Urothelium cell line (cell line): ENCODE results near the gene SIRT3.
"Not testable (repeated sequence)": the region's sequence is repeated elsewhere in the genome, so short reads cannot be mapped to it uniquely, and the experiment has no call there.

Source experiments
- DNase-seq: peaks from one replicate; pipeline ENCODE4 v3.0.0; 2011; ENCODE audit warnings: low spot score, mixed read lengths
- FAIRE-seq: peaks from 2 replicates; lab custom pipeline; 2011; peaks lifted over from hg19 to GRCh38; lab: Jason Lieb, UNC

Gene SIRT3

GRCh38 chr11:271319-271715, 35.2 kb upstream of the SIRT3 start:
- FAIRE-seq (no peak), DNase-seq (no peak)

- FAIRE-seq (no peak), DNase-seq (no peak)
These were observed 34.5 kb upstream of the SIRT3 start for GRCh38 chr11:270451-271318.

GRCh38 chr11:269146-269890, 33.2 kb upstream of the SIRT3 start:
- DNase-seq (no peak), FAIRE-seq (no peak)

- not testable (repeated sequence) for DNase-seq, FAIRE-seq
These were observed 32.6 kb upstream of the SIRT3 start for GRCh38 chr11:268716-269145.

- DNase-seq, result no peak
- FAIRE-seq, result no peak
These were observed 31.4 kb upstream of the SIRT3 start for GRCh38 chr11:267491-267994.

GRCh38 chr11:266676-267439, 30.7 kb upstream of the SIRT3 start:
- no peak for FAIRE-seq
- DNase-seq, result no peak

- no peak for FAIRE-seq
- DNase-seq, result no peak
These were observed 25.5 kb upstream of the SIRT3 start for GRCh38 chr11:261624-262023.

GRCh38 chr11:259413-259812, 23.3 kb upstream of the SIRT3 start:
- DNase-seq, result no peak

GRCh38 chr11:257766-258493, 21.8 kb upstream of the SIRT3 start:
- DNase-seq (no peak), FAIRE-seq (no peak)

More at GRCh38 chr11:259413-259812, 23.3 kb upstream of the SIRT3 start:
- no peak for FAIRE-seq

GRCh38 chr11:256952-257737, 21.0 kb upstream of the SIRT3 start:
- no peak for FAIRE-seq
- DNase-seq, result no peak

GRCh38 chr11:255816-256215, 19.7 kb upstream of the SIRT3 start:
- FAIRE-seq, result no peak

GRCh38 chr11:255176-255575, 19.0 kb upstream of the SIRT3 start:
- DNase-seq, result no peak

More at GRCh38 chr11:255816-256215, 19.7 kb upstream of the SIRT3 start:
- DNase-seq, result no peak

GRCh38 chr11:253886-254270, 17.7 kb upstream of the SIRT3 start:
- FAIRE-seq, result no peak

More at GRCh38 chr11:255176-255575, 19.0 kb upstream of the SIRT3 start:
- no peak for FAIRE-seq

GRCh38 chr11:253160-253885, 17.2 kb upstream of the SIRT3 start:
- no peak for FAIRE-seq
- DNase-seq, result no peak

More at GRCh38 chr11:253886-254270, 17.7 kb upstream of the SIRT3 start:
- DNase-seq, result no peak

- FAIRE-seq, result no peak
- DNase-seq, result no peak
These were observed 16.5 kb upstream of the SIRT3 start for GRCh38 chr11:252666-253065.

GRCh38 chr11:251550-251949, 15.4 kb upstream of the SIRT3 start:
- FAIRE-seq (no peak), DNase-seq (no peak)

GRCh38 chr11:250740-251299, 14.7 kb upstream of the SIRT3 start:
- FAIRE-seq (no peak), DNase-seq (peak; percentile 20)

GRCh38 chr11:250274-250673, 14.1 kb upstream of the SIRT3 start:
- no peak for FAIRE-seq
- DNase-seq, result no peak
